ENCODE results near the gene RPA3.

Gene RPA3

DNA sequence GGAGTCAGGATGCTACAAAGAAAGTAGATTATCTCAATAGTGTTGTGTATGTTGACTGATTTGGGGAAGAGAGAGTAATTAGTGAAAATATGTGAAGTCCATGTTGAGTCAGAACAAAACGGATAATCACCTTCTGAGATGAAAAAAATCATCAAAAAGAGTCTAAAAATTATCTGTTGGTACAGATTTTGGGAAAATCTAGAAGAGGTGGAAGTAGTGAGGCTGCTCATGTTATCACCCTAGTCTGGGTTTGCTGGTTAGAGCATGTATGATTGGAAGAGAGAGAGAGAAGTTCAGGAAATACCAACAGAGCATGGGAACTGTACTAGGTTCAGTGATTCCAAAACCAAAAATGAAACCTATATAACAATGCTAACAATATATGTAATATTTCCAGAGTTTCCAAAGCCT, 12.3 kb downstream of the RPA3 start:
- no peak for DNase-seq (ENCODE audit: low read depth)
- TF ChIP-seq CTCF (conservative IDR thresholded peaks at IDR 0.05; ENCODE audit: control insufficient read depth, insufficient read depth, low read depth, low read length), result no peak
- H3K4me3 ChIP-seq (ENCODE audit: control insufficient read depth, low read depth, low read length), result no peak overlapping the region

DNA sequence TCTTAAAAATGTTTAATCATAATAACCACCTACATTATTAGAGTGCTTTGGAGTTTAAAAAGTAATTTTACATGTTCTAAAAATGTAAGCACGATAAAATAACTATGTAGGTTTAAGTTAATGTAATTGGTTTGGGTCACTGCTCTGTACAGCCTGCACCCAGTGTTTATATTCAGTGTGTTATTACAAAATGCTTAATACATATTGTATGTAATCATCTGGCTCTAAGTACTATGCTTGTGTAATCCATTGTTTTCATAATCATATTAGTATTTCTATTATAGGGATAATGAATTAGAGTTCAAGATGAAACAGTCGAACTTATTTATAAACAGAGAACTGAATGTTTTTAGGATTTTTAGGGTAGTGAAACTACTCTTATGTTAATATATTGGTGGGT, 13.1 kb downstream of the RPA3 start:
- DNase-seq (ENCODE audit: low read depth), result no peak
- TF ChIP-seq CTCF (conservative IDR thresholded peaks at IDR 0.05; ENCODE audit: control insufficient read depth, insufficient read depth, low read depth, low read length), result no peak
- H3K4me3 ChIP-seq (ENCODE audit: control insufficient read depth, low read depth, low read length), result no peak overlapping the region

DNA sequence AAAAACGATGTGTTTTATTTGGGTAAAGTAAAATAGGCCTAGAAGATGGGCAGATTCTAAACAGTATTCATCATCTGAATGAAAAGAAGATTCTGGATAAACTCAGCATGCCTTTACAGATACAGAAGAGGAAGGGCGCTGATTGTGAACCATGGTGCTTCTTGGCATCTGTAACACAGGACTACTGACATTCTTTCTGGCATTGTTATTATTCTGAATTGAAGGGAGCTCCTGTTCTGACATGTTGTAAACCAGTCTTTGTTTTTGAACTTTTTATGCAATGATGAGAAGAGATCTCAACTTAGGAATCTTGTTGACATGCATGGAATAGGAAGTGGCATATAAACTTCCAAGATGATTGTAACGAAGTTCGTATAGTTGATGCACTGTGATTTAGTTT, 13.5 kb downstream of the RPA3 start:
- no peak for TF ChIP-seq CTCF (conservative IDR thresholded peaks at IDR 0.05; ENCODE audit: control insufficient read depth, insufficient read depth, low read depth, low read length)
- H3K4me3 ChIP-seq (ENCODE audit: control insufficient read depth, low read depth, low read length), result no peak overlapping the region

DNA sequence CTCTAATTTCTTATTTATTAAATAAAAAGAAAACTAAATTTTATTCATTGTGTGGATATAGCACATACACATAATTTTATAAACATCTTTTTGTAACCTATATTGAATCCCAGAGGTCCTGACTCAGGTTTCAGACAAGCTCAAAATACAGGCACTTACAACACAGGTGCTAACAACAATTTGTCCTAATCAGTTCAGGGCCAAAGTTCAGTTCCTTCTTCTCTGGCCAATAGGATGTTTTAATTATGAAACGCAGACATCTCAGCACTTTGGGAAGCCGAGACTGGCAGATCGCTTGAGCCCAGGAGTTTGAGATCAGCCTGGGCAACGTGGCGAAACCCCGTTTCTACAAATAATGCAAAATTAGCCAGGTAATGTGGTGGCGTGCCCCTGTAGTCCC, 15.0 kb downstream of the RPA3 start:
- no peak for TF ChIP-seq CTCF (conservative IDR thresholded peaks at IDR 0.05; ENCODE audit: control insufficient read depth, insufficient read depth, low read depth, low read length)
- DNase-seq (ENCODE audit: low read depth), result no peak
- no peak overlapping the region for H3K4me3 ChIP-seq (ENCODE audit: control insufficient read depth, low read depth, low read length)

More for the DNA sequence above, 13.5 kb downstream of the RPA3 start:
- no peak for DNase-seq (ENCODE audit: low read depth)

DNA sequence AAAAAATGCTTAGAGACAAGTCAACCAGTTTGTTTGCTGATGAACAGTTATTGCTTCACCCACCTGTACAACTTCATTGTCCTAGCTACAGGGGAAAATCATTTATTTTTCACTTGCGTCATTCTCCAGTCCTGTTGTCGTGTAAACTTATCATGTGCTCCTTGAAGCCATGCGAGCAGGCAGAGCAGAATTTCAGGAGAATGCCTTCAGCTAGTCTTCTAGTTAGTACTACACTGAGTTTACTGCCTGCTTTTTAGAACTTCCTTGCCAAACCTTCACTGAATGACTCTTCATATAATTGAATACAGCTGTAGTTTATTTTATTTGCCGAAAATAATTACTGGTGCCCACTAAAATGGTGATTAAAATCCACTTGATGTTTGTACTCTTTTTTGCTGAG, 15.6 kb downstream of the RPA3 start:
- peak; percentile 82 for DNase-seq (ENCODE audit: low read depth)

GRCh38 chr7:7701527-7701926, 16.9 kb downstream of the RPA3 start:
- no peak for DNase-seq (ENCODE audit: low read depth)
- H3K4me3 ChIP-seq (ENCODE audit: control insufficient read depth, low read depth, low read length), result no peak overlapping the region
- no peak for TF ChIP-seq CTCF (conservative IDR thresholded peaks at IDR 0.05; ENCODE audit: control insufficient read depth, insufficient read depth, low read depth, low read length)

More for the DNA sequence above, 15.6 kb downstream of the RPA3 start:
- TF ChIP-seq CTCF (conservative IDR thresholded peaks at IDR 0.05; ENCODE audit: control insufficient read depth, insufficient read depth, low read depth, low read length), result no peak
- no peak overlapping the region for H3K4me3 ChIP-seq (ENCODE audit: control insufficient read depth, low read depth, low read length)

- no peak overlapping the region for H3K4me3 ChIP-seq (ENCODE audit: control insufficient read depth, low read depth, low read length)
- no peak for DNase-seq (ENCODE audit: low read depth)
- no peak for TF ChIP-seq CTCF (conservative IDR thresholded peaks at IDR 0.05; ENCODE audit: control insufficient read depth, insufficient read depth, low read depth, low read length)
These were observed 18.4 kb downstream of the RPA3 start for GRCh38 chr7:7699970-7700369.

Data from fibroblast of mammary gland (primary cell).